Neural cell (in vitro differentiated cells): ENCODE results near the gene SLF2. TPM values are rescaled to one million over a fixed set of nuclear protein-coding genes. Genes with fewer than 3 reads are reported as not detected.

Source experiments
- H2AFZ ChIP-seq: fragments of 200-600, 300-800 bp; sonication (generic), shearing (Covaris generic); 2 replicates; pipeline ENCODE4 v1.6.0; 2014; ENCODE audit warnings: low read depth, mild to moderate bottlenecking, antibody characterized with exemption, low read length, moderate library complexity
- H3F3A ChIP-seq: fragments of 200-600 bp; shearing (Covaris generic); 2 replicates; pipeline ENCODE4 v1.6.1; 2016; ENCODE audit warnings: mild to moderate bottlenecking, moderate library complexity, mixed read lengths, antibody characterized with exemption, low read length; ENCODE audit not compliant: insufficient read depth, poor library complexity, severe bottlenecking
- H3K27ac ChIP-seq: fragments of 200-600, 300-800 bp; sonication (generic), shearing (Covaris generic); 2 replicates; pipeline ENCODE4 v1.5.1; 2014; ENCODE audit warnings: mild to moderate bottlenecking, low read length, moderate library complexity
- H3K27me3 ChIP-seq: fragments of 300-800, 200-600 bp; sonication (generic), shearing (Covaris generic); 2 replicates; pipeline ENCODE4 v1.6.0; 2014; ENCODE audit warnings: mild to moderate bottlenecking, low read depth, low read length, moderate library complexity; ENCODE audit not compliant: insufficient read depth
- H3K36me3 ChIP-seq: fragments of 300-800, 200-600 bp; sonication (generic), shearing (Covaris generic); 2 replicates; pipeline ENCODE4 v1.5.1; 2014; ENCODE audit warnings: mild to moderate bottlenecking, antibody characterized with exemption, low read length, moderate library complexity; ENCODE audit not compliant: insufficient read depth
- H3K4me2 ChIP-seq: fragments of 300-800, 200-600 bp; sonication (generic), shearing (Covaris generic); 2 replicates; pipeline ENCODE4 v1.6.0; 2014; ENCODE audit warnings: mild to moderate bottlenecking, low read length
- H3K4me3 ChIP-seq: fragments of 300-800, 200-600 bp; sonication (generic), shearing (Covaris generic); 2 replicates; pipeline ENCODE4 v1.5.1; 2014; ENCODE audit warnings: mild to moderate bottlenecking, low read length, moderate library complexity
- H3K79me2 ChIP-seq: fragments of 200-600 bp; shearing (Covaris generic); replicated peaks from 2 replicates; pipeline ENCODE4 v1.6.0; 2014; ENCODE audit warnings: mild to moderate bottlenecking, low read length, moderate library complexity; ENCODE audit not compliant: insufficient read depth
- H3K9ac ChIP-seq: fragments of 300-800, 200-600 bp; sonication (generic), shearing (Covaris generic); 2 replicates; pipeline ENCODE4 v1.6.1; 2016; ENCODE audit warnings: mild to moderate bottlenecking, low read length, mixed read lengths
- H3K9me2 ChIP-seq: fragments of 200-600 bp; shearing (Covaris generic); 2 replicates; pipeline ENCODE4 v1.6.1; 2016; ENCODE audit warnings: mild to moderate bottlenecking, low read length, mixed read lengths; ENCODE audit not compliant: insufficient read depth
- H3K9me3 ChIP-seq: fragments of 200-600, 300-800 bp; sonication (generic), shearing (Covaris generic); 2 replicates; pipeline ENCODE4 v1.6.1; 2016; ENCODE audit warnings: mild to moderate bottlenecking, mixed run types, low read length, moderate library complexity, mixed read lengths
- H4K20me1 ChIP-seq: fragments of 200-600 bp; shearing (Covaris generic); 2 replicates; pipeline ENCODE4 v1.6.1; 2016; ENCODE audit warnings: mild to moderate bottlenecking, mixed run types; ENCODE audit not compliant: insufficient read depth
- EP300 ChIP-seq: fragments of 450-650 bp; conservative IDR thresholded peaks from 2 replicates; pipeline ENCODE4 v1.6.1; 2014; ENCODE audit warnings: antibody characterized with exemption, mild to moderate bottlenecking, moderate library complexity; ENCODE audit not compliant: poor library complexity, severe bottlenecking
- EZH2 ChIP-seq: fragments of 200-600, 300-800 bp; shearing (Covaris generic), sonication (generic); IDR thresholded peaks from 2 replicates; pipeline ENCODE4 v1.6.1; 2014; ENCODE audit warnings: antibody characterized with exemption, low read length, borderline replicate concordance, mild to moderate bottlenecking; ENCODE audit not compliant: insufficient read depth, poor library complexity, severe bottlenecking
- MXI1 ChIP-seq: fragments of 450-650 bp; conservative IDR thresholded peaks from 2 replicates; pipeline ENCODE4 v1.6.1; 2014; ENCODE audit warnings: antibody characterized with exemption, mild to moderate bottlenecking; ENCODE audit not compliant: poor library complexity, severe bottlenecking
- POLR2AphosphoS5 ChIP-seq: IDR thresholded peaks from 2 replicates; pipeline ENCODE4 v1.6.1; 2012
- RAD21 ChIP-seq: fragments of 450-650 bp; conservative IDR thresholded peaks from 2 replicates; pipeline ENCODE4 v1.6.1; 2014; ENCODE audit warnings: antibody characterized with exemption, mild to moderate bottlenecking, moderate library complexity
- SMC3 ChIP-seq: fragments of 450-650 bp; conservative IDR thresholded peaks from 2 replicates; pipeline ENCODE4 v1.6.1; 2014; ENCODE audit warnings: antibody characterized with exemption, mild to moderate bottlenecking, moderate library complexity; ENCODE audit not compliant: poor library complexity
- TAF1 ChIP-seq: IDR thresholded peaks from 2 replicates; pipeline ENCODE4 v1.6.1; 2012; ENCODE audit warnings: low read depth
- polyA plus RNA-seq: library from polyadenylated mRNA; depleted of rRNA; stranded (reverse); fragments of >200 nt; gene quantifications from 2 replicates; pipeline ENCODE4 v1.2.3, GENCODE V29; 2014
- TF ChIP-seq, protein P1 (sequence below): fragments of 450-650 bp; IDR thresholded peaks from 2 replicates; pipeline ENCODE4 v1.5.1; 2014; ENCODE audit warnings: antibody characterized with exemption, mild to moderate bottlenecking, moderate library complexity; ENCODE audit not compliant: poor library complexity, severe bottlenecking
- TF ChIP-seq, protein P2 (sequence below): IDR thresholded peaks from 2 replicates; pipeline ENCODE4 v1.6.1; 2012; ENCODE audit warnings: borderline replicate concordance

Gene SLF2
- polyA plus RNA-seq, 1 donor from 2014 or later = 43.0 TPM

DNA sequence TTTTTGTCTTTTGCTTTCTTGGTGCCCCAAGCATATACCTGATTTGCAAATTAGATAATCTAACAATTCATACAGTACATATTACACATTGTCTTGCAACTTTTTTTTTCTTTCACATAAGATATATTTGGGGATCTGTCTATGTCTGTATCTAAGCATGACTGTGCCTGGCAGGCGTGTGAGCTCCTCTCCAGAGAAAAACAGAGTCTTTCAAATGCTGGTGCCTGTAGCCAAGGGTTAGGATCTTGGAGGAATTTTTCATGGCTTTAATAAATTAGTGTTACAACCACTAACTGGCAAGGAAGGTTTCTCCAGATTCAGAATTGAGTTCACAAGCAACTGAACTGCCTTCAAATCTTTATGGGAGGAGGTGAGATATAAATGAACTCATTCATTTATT lies 14.8 kb upstream of the SLF2 start:
- Histone ChIP-seq H3K9ac (no peak overlapping the region), H3K79me2 (no peaks in the 10 kb centered on the region), H3K27ac (no peak overlapping the region), H3K36me3 (no peaks in the 10 kb centered on the region), H3K4me3 (no peak overlapping the region), H3F3A (no peaks in the 10 kb centered on the region), H3K9me3 (no peaks in the 10 kb centered on the region), H4K20me1 (no peaks in the 10 kb centered on the region), H2AFZ (no peak overlapping the region), H3K4me2 (no peak overlapping the region), H3K27me3 (no peaks in the 10 kb centered on the region), H3K9me2 (no peaks in the 10 kb centered on the region)
- TF ChIP-seq, protein P1, sequence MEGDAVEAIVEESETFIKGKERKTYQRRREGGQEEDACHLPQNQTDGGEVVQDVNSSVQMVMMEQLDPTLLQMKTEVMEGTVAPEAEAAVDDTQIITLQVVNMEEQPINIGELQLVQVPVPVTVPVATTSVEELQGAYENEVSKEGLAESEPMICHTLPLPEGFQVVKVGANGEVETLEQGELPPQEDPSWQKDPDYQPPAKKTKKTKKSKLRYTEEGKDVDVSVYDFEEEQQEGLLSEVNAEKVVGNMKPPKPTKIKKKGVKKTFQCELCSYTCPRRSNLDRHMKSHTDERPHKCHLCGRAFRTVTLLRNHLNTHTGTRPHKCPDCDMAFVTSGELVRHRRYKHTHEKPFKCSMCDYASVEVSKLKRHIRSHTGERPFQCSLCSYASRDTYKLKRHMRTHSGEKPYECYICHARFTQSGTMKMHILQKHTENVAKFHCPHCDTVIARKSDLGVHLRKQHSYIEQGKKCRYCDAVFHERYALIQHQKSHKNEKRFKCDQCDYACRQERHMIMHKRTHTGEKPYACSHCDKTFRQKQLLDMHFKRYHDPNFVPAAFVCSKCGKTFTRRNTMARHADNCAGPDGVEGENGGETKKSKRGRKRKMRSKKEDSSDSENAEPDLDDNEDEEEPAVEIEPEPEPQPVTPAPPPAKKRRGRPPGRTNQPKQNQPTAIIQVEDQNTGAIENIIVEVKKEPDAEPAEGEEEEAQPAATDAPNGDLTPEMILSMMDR = no peak
- TF ChIP-seq SMC3 = no peak
- no peak for TF ChIP-seq EP300
- no peak for TF ChIP-seq RAD21
- no peak for TF ChIP-seq TAF1
- no peak for TF ChIP-seq POLR2AphosphoS5
- TF ChIP-seq EZH2 = no peak
- TF ChIP-seq, protein P2, sequence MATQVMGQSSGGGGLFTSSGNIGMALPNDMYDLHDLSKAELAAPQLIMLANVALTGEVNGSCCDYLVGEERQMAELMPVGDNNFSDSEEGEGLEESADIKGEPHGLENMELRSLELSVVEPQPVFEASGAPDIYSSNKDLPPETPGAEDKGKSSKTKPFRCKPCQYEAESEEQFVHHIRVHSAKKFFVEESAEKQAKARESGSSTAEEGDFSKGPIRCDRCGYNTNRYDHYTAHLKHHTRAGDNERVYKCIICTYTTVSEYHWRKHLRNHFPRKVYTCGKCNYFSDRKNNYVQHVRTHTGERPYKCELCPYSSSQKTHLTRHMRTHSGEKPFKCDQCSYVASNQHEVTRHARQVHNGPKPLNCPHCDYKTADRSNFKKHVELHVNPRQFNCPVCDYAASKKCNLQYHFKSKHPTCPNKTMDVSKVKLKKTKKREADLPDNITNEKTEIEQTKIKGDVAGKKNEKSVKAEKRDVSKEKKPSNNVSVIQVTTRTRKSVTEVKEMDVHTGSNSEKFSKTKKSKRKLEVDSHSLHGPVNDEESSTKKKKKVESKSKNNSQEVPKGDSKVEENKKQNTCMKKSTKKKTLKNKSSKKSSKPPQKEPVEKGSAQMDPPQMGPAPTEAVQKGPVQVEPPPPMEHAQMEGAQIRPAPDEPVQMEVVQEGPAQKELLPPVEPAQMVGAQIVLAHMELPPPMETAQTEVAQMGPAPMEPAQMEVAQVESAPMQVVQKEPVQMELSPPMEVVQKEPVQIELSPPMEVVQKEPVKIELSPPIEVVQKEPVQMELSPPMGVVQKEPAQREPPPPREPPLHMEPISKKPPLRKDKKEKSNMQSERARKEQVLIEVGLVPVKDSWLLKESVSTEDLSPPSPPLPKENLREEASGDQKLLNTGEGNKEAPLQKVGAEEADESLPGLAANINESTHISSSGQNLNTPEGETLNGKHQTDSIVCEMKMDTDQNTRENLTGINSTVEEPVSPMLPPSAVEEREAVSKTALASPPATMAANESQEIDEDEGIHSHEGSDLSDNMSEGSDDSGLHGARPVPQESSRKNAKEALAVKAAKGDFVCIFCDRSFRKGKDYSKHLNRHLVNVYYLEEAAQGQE = no peak
- no peak for TF ChIP-seq MXI1

DNA sequence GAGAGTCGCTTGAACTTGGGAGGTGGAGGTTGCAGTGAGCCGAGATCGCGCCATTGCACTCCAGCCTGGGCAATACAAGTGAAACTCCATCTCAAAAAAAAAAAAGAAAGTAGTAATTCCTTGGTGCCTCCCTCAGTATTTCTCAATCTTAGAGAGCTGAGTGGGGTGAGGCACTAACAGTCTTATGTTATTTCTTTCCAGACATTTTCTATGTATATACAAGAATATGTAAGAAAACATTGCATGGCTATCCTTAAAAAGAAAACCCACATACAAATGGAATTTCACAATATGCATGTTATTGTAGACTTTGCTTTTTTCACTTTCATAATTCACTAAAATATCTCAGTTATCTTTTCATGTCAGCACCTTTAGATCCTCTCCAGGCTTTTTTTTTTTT lies 13.6 kb upstream of the SLF2 start:
- H3K9me2 ChIP-seq = no peaks in the 10 kb centered on the region
- H2AFZ ChIP-seq = no peak overlapping the region
- no peak overlapping the region for H3K9ac ChIP-seq
- H3K27me3 ChIP-seq = no peaks in the 10 kb centered on the region
- H3K9me3 ChIP-seq = no peaks in the 10 kb centered on the region
- H3K36me3 ChIP-seq = no peaks in the 10 kb centered on the region
- H3K79me2 ChIP-seq = no peaks in the 10 kb centered on the region
- H3F3A ChIP-seq = no peaks in the 10 kb centered on the region
- H3K4me3 ChIP-seq = no peak overlapping the region
- H3K4me2 ChIP-seq = no peak overlapping the region
- TF ChIP-seq TAF1 (no peak), SMC3 (no peak), MXI1 (no peak), POLR2AphosphoS5 (no peak)
- TF ChIP-seq, protein P2 = no peak
- H3K27ac ChIP-seq = no peak overlapping the region
- no peaks in the 10 kb centered on the region for H4K20me1 ChIP-seq
